ENCODE results near the gene UNC13C.

The UNC13C gene

GRCh38 chr15:54226455-54226854 lies 248.2 kb downstream of the UNC13C start:
- no peaks in the 10 kb centered on the region for H3K9me2 ChIP-seq (replicated peaks; ENCODE audit: control insufficient read depth, low read length)
- no peaks in the 10 kb centered on the region for H4K20me1 ChIP-seq (ENCODE audit: control insufficient read depth, insufficient read depth, low read depth, low read length)
- no peaks in the 10 kb centered on the region for H3K4me1 ChIP-seq (ENCODE audit: control insufficient read depth, low read length)
- no peaks in the 10 kb centered on the region for H3F3A ChIP-seq (ENCODE audit: control insufficient read depth, insufficient read depth)
- TF ChIP-seq, protein P1, sequence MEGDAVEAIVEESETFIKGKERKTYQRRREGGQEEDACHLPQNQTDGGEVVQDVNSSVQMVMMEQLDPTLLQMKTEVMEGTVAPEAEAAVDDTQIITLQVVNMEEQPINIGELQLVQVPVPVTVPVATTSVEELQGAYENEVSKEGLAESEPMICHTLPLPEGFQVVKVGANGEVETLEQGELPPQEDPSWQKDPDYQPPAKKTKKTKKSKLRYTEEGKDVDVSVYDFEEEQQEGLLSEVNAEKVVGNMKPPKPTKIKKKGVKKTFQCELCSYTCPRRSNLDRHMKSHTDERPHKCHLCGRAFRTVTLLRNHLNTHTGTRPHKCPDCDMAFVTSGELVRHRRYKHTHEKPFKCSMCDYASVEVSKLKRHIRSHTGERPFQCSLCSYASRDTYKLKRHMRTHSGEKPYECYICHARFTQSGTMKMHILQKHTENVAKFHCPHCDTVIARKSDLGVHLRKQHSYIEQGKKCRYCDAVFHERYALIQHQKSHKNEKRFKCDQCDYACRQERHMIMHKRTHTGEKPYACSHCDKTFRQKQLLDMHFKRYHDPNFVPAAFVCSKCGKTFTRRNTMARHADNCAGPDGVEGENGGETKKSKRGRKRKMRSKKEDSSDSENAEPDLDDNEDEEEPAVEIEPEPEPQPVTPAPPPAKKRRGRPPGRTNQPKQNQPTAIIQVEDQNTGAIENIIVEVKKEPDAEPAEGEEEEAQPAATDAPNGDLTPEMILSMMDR (IDR thresholded peaks at IDR 0.05; ENCODE audit: low read depth, low read length, poor library complexity, severe bottlenecking): no peak
- TF ChIP-seq EZH2phosphoT487 (IDR thresholded peaks at IDR 0.05; ENCODE audit: borderline replicate concordance, low read length): no peak
- no peaks in the 10 kb centered on the region for H3K36me3 ChIP-seq (ENCODE audit: control insufficient read depth, low read length)
- H3K9me3 ChIP-seq (ENCODE audit: control insufficient read depth, insufficient read depth, low read length): peaks cover 18% of the 10 kb centered on the region; the same call in 1 of the 2 replicates
- H3K27ac ChIP-seq (ENCODE audit: low read depth, low read length): no peak overlapping the region
- no peaks in the 10 kb centered on the region for H3K27me3 ChIP-seq (ENCODE audit: control insufficient read depth, low read length)
- H3K79me2 ChIP-seq (ENCODE audit: control insufficient read depth, low read length): no peaks in the 10 kb centered on the region
- no peak overlapping the region for H3K4me3 ChIP-seq (ENCODE audit: low read length)
- no peak overlapping the region for H3K4me2 ChIP-seq (ENCODE audit: low read length)

- H4K20me1 ChIP-seq (ENCODE audit: control insufficient read depth, insufficient read depth, low read depth, low read length): no peaks in the 10 kb centered on the region
- H3K27me3 ChIP-seq (ENCODE audit: control insufficient read depth, low read length): no peaks in the 10 kb centered on the region
- H3K4me2 ChIP-seq (ENCODE audit: low read length): no peak overlapping the region
- peaks cover 18% of the 10 kb centered on the region; the same call in 1 of the 2 replicates for H3K9me3 ChIP-seq (ENCODE audit: control insufficient read depth, insufficient read depth, low read length)
- H3K4me1 ChIP-seq (ENCODE audit: control insufficient read depth, low read length): no peaks in the 10 kb centered on the region
- no peaks in the 10 kb centered on the region; the same call in 1 of the 2 replicates for H3K9me2 ChIP-seq (replicated peaks; ENCODE audit: control insufficient read depth, low read length)
- H3K79me2 ChIP-seq (ENCODE audit: control insufficient read depth, low read length): no peaks in the 10 kb centered on the region
- no peaks in the 10 kb centered on the region for H3K36me3 ChIP-seq (ENCODE audit: control insufficient read depth, low read length)
- no peak overlapping the region for H3K4me3 ChIP-seq (ENCODE audit: low read length)
- no peak overlapping the region for H3K27ac ChIP-seq (ENCODE audit: low read depth, low read length)
- no peaks in the 10 kb centered on the region for H3F3A ChIP-seq (ENCODE audit: control insufficient read depth, insufficient read depth)
- TF ChIP-seq, protein P1 (IDR thresholded peaks at IDR 0.05; ENCODE audit: low read depth, low read length, poor library complexity, severe bottlenecking): no peak
- TF ChIP-seq EZH2phosphoT487 (IDR thresholded peaks at IDR 0.05; ENCODE audit: borderline replicate concordance, low read length): no peak
Observed at GRCh38 chr15:54227569-54227968, 249.3 kb downstream of the UNC13C start.

DNA sequence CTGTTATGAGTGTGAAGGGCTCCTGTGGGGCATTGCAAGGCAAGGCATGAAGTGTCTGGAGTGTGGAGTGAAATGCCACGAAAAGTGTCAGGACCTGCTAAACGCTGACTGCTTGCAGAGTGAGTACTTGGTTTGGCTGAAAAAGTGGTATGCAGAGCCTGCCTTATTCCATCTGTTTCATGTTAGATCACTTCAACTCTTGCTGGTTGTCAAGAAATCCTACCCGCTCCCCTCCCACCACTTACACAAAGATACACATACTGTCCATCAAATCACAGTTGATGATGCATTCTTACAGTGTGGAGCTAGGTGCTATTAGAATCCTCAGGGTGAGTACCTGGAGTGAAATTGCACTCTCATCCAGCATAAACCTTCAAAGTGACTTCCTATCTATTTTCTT lies 272.1 kb downstream of the UNC13C start:
- Histone ChIP-seq H3F3A (ENCODE audit: control insufficient read depth, insufficient read depth) (no peaks in the 10 kb centered on the region), H3K4me3 (ENCODE audit: low read length) (no peak overlapping the region), H4K20me1 (ENCODE audit: control insufficient read depth, insufficient read depth, low read depth, low read length) (no peaks in the 10 kb centered on the region), H3K4me1 (ENCODE audit: control insufficient read depth, low read length) (no peaks in the 10 kb centered on the region), H3K27me3 (ENCODE audit: control insufficient read depth, low read length) (no peaks in the 10 kb centered on the region), H3K9me3 (ENCODE audit: control insufficient read depth, insufficient read depth, low read length) (no peaks in the 10 kb centered on the region), H3K9me2 (replicated peaks; ENCODE audit: control insufficient read depth, low read length) (no peaks in the 10 kb centered on the region), H3K36me3 (ENCODE audit: control insufficient read depth, low read length) (no peaks in the 10 kb centered on the region), H3K4me2 (ENCODE audit: low read length) (no peak overlapping the region), H3K27ac (ENCODE audit: low read depth, low read length) (no peak overlapping the region), H3K79me2 (ENCODE audit: control insufficient read depth, low read length) (no peaks in the 10 kb centered on the region)
- TF ChIP-seq, protein P1 (IDR thresholded peaks at IDR 0.05; ENCODE audit: low read depth, low read length, poor library complexity, severe bottlenecking): no peak
- TF ChIP-seq EZH2phosphoT487 (IDR thresholded peaks at IDR 0.05; ENCODE audit: borderline replicate concordance, low read length): no peak
